OCI-LY3 (cell line): Measurements from ENCODE around the gene FNBP1L.

Experiments used
- CTCF ChIP-seq: fragments of 200-600, 300-600 bp; sonication (generic); IDR thresholded peaks from 2 replicates; pipeline ENCODE4 v1.5.1; 2014; ENCODE audit warnings: antibody characterized with exemption, low read length, low read depth
- EZH2phosphoT487 ChIP-seq: fragments of 200-600 bp; shearing (Covaris generic); IDR thresholded peaks from 2 replicates; pipeline ENCODE4 v1.6.1; 2018; ENCODE audit warnings: antibody characterized with exemption, mixed run types, low read depth

GRCh38 chr1:93577536-93578432 lies 129.9 kb downstream of the FNBP1L start:
- TF ChIP-seq CTCF (no peak), EZH2phosphoT487 (no peak)
